Gastrocnemius medialis (tissue), 4 donors: ENCODE data around the gene PLXNA2. TPM values are rescaled to one million over a fixed set of nuclear protein-coding genes. Genes with fewer than 3 reads are reported as not detected.

Experiments used
- ATAC-seq, 2 donors: fragments of 150-250 bp; one replicate each; pipeline ENCODE4 v1.9.1; 2016
- DNase-seq, 2 donors: peaks; one replicate each; pipeline ENCODE4 v3.0.0-alpha.2; 2019
- H3K27ac ChIP-seq, 4 donors: fragments of 200-600 bp; sonication (generic); 1 replicate in 1 of 4; 2 replicates in 3 of 4; pipeline ENCODE4 v1.5.1; 2016 to 2018; ENCODE audit warnings: mild to moderate bottlenecking in 2 of 4, moderate library complexity in 1 of 4
- H3K27me3 ChIP-seq, 3 donors: fragments of 200-600 bp; sonication (generic) in 2 of 3; 1 replicate in 1 of 3; 2 replicates in 2 of 3; pipeline versions ENCODE4 v1.5.1 to v1.6.0; 2016 to 2019; ENCODE audit warnings: mild to moderate bottlenecking in 1 of 3, moderate library complexity in 1 of 3
- H3K36me3 ChIP-seq, 2 donors: fragments of 200-600 bp; sonication (generic) in 1 of 2; one replicate each; pipeline ENCODE4 v1.5.1; 2017 to 2018
- H3K4me1 ChIP-seq, 2 donors: fragments of 200-600 bp; sonication (generic) in 1 of 2; one replicate each; pipeline ENCODE4 v1.5.1; 2016 to 2017; ENCODE audit warnings: mild to moderate bottlenecking in 2 of 2
- H3K4me3 ChIP-seq, 4 donors: fragments of 200-600 bp; sonication (generic) in 3 of 4; 1 replicate in 1 of 4; 2 replicates in 3 of 4; pipeline ENCODE4 v1.5.1; 2016 to 2019; ENCODE audit warnings: mild to moderate bottlenecking in 2 of 4
- H3K9me3 ChIP-seq, 3 donors: fragments of 200-600 bp; sonication (generic) in 2 of 3; 1 replicate in 1 of 3; 2 replicates in 2 of 3; pipeline ENCODE4 v1.5.1; 2016 to 2019
- POLR2A ChIP-seq, 2 donors: fragments of 450-650 bp; IDR thresholded peaks; one replicate each; pipeline ENCODE4 v1.6.1; 2017; ENCODE audit warnings: antibody characterized with exemption in 2 of 2, mild to moderate bottlenecking in 2 of 2, moderate library complexity in 2 of 2
- in situ Hi-C, 4 donors: fragments of 200-750 bp; cut with MboI; loops; one replicate each; pipeline versions ENCODE4 v1.15.0 to v1.8.0; 2017; ENCODE audit warnings: low sequenced_read_pairs in 4 of 4
- intact Hi-C: fragments of 100-400 bp; cut with DNase I; formaldehyde crosslinking; loops from one replicate; pipeline ENCODE4 v1.15.1; 2023; ENCODE audit warnings: low total_unique reads
- total RNA-seq, 4 donors: library from RNA; depleted of rRNA; stranded (reverse); fragments of >200 nt; gene quantifications; one replicate each; pipeline versions ENCODE4 v1.1.0 to v1.2.3, GENCODE V29; 2016
- TF ChIP-seq, protein P1 (sequence below), 5 experiments: fragments of 450-650 bp in 3 of 5; fragments of 200-600 bp in 2 of 5; sonication (generic) in 2 of 5; IDR thresholded peaks in 4 of 5; conservative IDR thresholded peaks in 1 of 5; 1 replicate in 4 of 5; 2 replicates in 1 of 5; pipeline ENCODE4 v1.5.1; 2016 to 2019; ENCODE audit warnings: antibody characterized with exemption in 5 of 5, mild to moderate bottlenecking in 3 of 5, moderate library complexity in 3 of 5

PLXNA2 gene
- total RNA-seq: 10 to 100 TPM; 12.4 to 20.0 (median 16.2) TPM

DNA sequence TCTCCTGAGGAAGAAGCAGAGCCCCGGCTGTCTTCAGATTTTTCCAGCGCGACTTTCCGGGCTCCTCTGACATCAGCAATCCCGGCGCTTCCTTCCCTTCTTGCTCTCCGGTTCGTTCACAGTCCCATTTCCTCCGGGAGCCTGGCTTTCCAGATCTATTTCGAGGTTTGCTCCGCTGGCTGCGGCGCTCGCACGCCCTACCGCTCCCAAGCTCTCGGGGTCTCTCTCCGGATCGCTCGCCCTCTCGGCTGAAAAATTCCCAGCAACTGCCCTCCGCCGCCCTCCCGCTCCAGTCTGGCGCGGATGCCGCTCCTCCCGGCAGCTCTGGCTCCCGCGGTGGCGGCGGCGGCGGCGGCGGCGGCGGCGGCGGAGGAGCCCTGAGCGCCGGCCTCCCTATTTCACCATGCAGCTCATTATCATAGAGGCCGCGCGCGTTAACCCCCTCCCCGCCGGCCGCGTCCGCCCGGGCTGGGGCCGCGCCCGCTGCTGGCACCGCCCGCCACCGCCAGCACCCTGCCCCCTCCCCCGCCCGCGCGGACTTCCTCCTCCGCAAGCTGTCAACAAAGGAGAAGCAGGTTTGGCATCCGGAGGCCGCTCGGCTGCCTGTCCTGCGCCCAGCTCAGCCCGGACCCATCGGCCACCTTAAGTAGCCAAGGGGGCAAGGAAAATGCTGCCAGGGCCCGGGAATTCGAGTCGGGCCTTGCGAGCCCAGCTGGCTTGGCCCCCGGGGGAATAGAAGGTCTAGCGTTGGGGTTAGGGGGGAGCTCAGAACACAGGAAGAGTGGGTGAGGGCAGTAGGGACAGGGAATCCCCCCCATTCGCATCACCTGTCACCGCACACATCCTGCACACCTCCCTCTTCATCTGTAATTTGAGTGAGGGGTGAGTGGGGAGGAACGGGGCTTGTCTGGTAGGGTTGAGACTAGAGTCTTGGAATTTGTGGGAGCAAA is at the start of gene PLXNA2:
Gene PLXNA2 (minus strand): TSS at position 418 of the 950 bp plus-strand sequence. CDS start 26,462 bp downstream, outside the sequence.
- intact Hi-C loops (loop anchor here (1.0 to 10.0 kb wide), 8 partner anchors 25 to 929 kb away; no protein-coding TSS in a partner anchor), in situ Hi-C loops (loop anchor here (10.0 kb wide), 3 partner anchors 109 to 219 kb away; no protein-coding TSS in a partner anchor)
- ATAC-seq (peak; percentile 66 to 71), DNase-seq (peak; percentile 64 to 75)
- Histone ChIP-seq H3K4me1 (peaks cover 41% of the 10 kb centered on the region in 2 donors), H3K36me3 (no peaks in the 10 kb centered on the region), H3K4me3 (peak within 1 kb of the TSS; percentile 78 to 100 (median 86)), H3K27me3 (no peaks in the 10 kb centered on the region), H3K9me3 (no peaks in the 10 kb centered on the region), H3K27ac (peak within 1 kb of the TSS; percentile 88 to 97 (median 92))
- peak; percentile 81 to 86 for TF ChIP-seq POLR2A (IDR thresholded peaks at IDR 0.05)
- TF ChIP-seq, protein P1, sequence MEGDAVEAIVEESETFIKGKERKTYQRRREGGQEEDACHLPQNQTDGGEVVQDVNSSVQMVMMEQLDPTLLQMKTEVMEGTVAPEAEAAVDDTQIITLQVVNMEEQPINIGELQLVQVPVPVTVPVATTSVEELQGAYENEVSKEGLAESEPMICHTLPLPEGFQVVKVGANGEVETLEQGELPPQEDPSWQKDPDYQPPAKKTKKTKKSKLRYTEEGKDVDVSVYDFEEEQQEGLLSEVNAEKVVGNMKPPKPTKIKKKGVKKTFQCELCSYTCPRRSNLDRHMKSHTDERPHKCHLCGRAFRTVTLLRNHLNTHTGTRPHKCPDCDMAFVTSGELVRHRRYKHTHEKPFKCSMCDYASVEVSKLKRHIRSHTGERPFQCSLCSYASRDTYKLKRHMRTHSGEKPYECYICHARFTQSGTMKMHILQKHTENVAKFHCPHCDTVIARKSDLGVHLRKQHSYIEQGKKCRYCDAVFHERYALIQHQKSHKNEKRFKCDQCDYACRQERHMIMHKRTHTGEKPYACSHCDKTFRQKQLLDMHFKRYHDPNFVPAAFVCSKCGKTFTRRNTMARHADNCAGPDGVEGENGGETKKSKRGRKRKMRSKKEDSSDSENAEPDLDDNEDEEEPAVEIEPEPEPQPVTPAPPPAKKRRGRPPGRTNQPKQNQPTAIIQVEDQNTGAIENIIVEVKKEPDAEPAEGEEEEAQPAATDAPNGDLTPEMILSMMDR (IDR thresholded peaks at IDR 0.05 in 4 of 5, conservative IDR thresholded peaks at IDR 0.05 in 1 of 5): no peak

GRCh38 chr1:208292908-208293307 is 48.7 kb upstream of the PLXNA2 start:
- in situ Hi-C loops (no loop called here), intact Hi-C loops (no loop called here)
- no peaks in the 10 kb centered on the region for H3K9me3 ChIP-seq
- no peaks in the 10 kb centered on the region for H3K4me1 ChIP-seq
- H3K4me3 ChIP-seq: no peak overlapping the region
- H3K27ac ChIP-seq: no peak overlapping the region
- ATAC-seq (no peak), DNase-seq (no peak)
- no peaks in the 10 kb centered on the region for H3K36me3 ChIP-seq
- TF ChIP-seq, protein P1 (IDR thresholded peaks at IDR 0.05 in 4 of 5, conservative IDR thresholded peaks at IDR 0.05 in 1 of 5): no peak
- TF ChIP-seq POLR2A (IDR thresholded peaks at IDR 0.05): no peak
- H3K27me3 ChIP-seq: no peaks in the 10 kb centered on the region

DNA sequence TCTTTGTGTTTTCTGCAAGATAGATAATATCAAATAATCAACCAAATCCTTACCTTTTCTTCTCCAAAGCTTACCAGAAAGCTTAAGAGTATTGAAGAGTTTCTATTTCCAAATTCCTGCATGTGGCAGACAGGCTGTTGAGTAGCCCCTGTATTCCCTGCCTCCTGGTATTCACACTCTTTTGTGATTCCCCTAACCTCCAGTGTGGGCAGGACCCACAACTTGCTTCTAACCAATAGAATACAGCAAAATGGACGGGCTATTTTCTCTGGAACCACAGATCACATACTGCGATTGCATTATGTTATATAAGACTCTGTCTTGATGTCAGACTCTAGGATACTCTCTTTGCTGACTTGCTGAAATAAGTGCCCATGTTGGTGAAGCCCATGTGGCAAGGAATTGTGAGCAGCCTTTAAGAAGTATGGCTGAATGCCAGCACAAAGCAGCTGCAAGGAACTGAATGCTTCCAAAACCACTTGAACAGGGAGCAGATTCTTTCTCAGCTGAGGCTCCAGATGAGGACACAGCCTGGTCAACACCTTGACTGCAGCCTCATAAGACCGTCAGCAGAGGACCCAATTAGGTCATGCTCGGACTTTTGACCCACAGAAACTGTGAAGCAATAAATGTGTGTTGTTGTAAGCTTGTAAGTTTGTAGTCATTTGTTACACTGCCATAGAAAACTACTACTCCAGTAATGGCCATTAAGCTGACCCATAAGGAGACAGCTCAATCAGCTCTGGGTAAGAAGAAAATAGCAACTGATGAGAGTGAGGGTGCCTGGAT is 47.9 kb upstream of the PLXNA2 start:
- intact Hi-C loops: no loop called here

DNA sequence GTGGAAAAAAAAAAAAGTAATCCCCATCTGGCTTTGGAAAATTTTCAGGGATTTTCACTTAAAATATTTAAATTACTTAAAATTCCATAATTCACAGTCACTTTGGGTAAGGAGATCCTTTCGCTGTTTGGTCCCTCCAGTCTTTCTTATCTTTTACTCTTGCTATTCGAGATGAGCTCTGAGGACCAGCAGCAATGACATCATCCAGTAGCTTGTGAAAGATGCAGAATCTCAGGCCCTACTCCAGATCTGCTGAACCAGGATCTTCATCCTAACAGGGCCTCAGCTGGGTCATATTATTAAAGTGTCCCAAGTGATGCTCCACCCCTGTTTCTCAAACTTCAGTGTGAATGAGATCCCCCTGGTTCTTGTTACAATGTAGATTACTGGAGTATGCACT is 46.9 kb upstream of the PLXNA2 start:
- Histone ChIP-seq H3K4me3 (no peak overlapping the region), H3K27me3 (no peaks in the 10 kb centered on the region), H3K9me3 (no peaks in the 10 kb centered on the region), H3K4me1 (no peaks in the 10 kb centered on the region), H3K27ac (no peak overlapping the region), H3K36me3 (no peaks in the 10 kb centered on the region)
- intact Hi-C loops: no loop called here
- DNase-seq: no peak
- ATAC-seq: no peak
- TF ChIP-seq POLR2A (IDR thresholded peaks at IDR 0.05): no peak
- TF ChIP-seq, protein P1 (IDR thresholded peaks at IDR 0.05 in 4 of 5, conservative IDR thresholded peaks at IDR 0.05 in 1 of 5): no peak
- in situ Hi-C loops: no loop called here

More for the DNA sequence above, 47.9 kb upstream of the PLXNA2 start:
- in situ Hi-C loops: no loop called here
- TF ChIP-seq, protein P1 (IDR thresholded peaks at IDR 0.05 in 4 of 5, conservative IDR thresholded peaks at IDR 0.05 in 1 of 5): no peak
- H3K4me1 ChIP-seq: no peaks in the 10 kb centered on the region
- no peaks in the 10 kb centered on the region for H3K36me3 ChIP-seq
- ATAC-seq (no peak), DNase-seq (no peak)
- H3K4me3 ChIP-seq: no peak overlapping the region
- H3K27me3 ChIP-seq: no peaks in the 10 kb centered on the region
- H3K27ac ChIP-seq: no peak overlapping the region
- no peaks in the 10 kb centered on the region for H3K9me3 ChIP-seq
